Loucy (cell line): Measurements from ENCODE around the gene PCBD1.

ENCODE experiments used
- H2AFZ ChIP-seq: fragments of 200-600 bp; sonication (generic); 2 replicates; pipeline ENCODE4 v1.6.0; 2016; ENCODE audit warnings: antibody characterized with exemption, mild to moderate bottlenecking, low read length, moderate library complexity
- H3F3A ChIP-seq: fragments of 200-600 bp; 2 replicates; pipeline ENCODE4 v1.6.0; 2016; ENCODE audit warnings: antibody characterized with exemption, low read depth, mild to moderate bottlenecking
- H3K27me3 ChIP-seq: fragments of 200-600 bp; sonication (generic); 2 replicates; pipeline ENCODE4 v1.6.1; 2014; ENCODE audit warnings: low read length, mild to moderate bottlenecking; ENCODE audit not compliant: insufficient read depth, poor library complexity, severe bottlenecking
- H3K36me3 ChIP-seq: fragments of 200-600 bp; sonication (generic); 2 replicates; pipeline ENCODE4 v1.6.1; 2016; ENCODE audit warnings: low read length; ENCODE audit not compliant: insufficient read depth
- H3K4me1 ChIP-seq: fragments of 200-600 bp; sonication (generic); 2 replicates; pipeline ENCODE4 v1.5.1; 2014; ENCODE audit warnings: low read length, mild to moderate bottlenecking; ENCODE audit not compliant: insufficient read depth, poor library complexity, severe bottlenecking
- H3K4me2 ChIP-seq: fragments of 200-600 bp; sonication (generic); 2 replicates; pipeline ENCODE4 v1.6.0; 2014; ENCODE audit warnings: antibody characterized with exemption, low read length, low read depth, mild to moderate bottlenecking; ENCODE audit not compliant: poor library complexity, severe bottlenecking
- H3K4me3 ChIP-seq: fragments of 200-600 bp; sonication (generic); 2 replicates; pipeline ENCODE4 v1.5.1; 2014; ENCODE audit warnings: low read length, mild to moderate bottlenecking, mixed read lengths; ENCODE audit not compliant: poor library complexity, severe bottlenecking
- H3K79me2 ChIP-seq: fragments of 200-600 bp; sonication (generic); 2 replicates; pipeline ENCODE4 v1.6.1; 2014; ENCODE audit warnings: low read length; ENCODE audit not compliant: insufficient read depth
- H3K9ac ChIP-seq: fragments of 200-600 bp; sonication (generic); 2 replicates; pipeline ENCODE4 v1.6.0; 2014; ENCODE audit warnings: mild to moderate bottlenecking, low read depth, low read length, moderate library complexity; ENCODE audit not compliant: poor library complexity, severe bottlenecking
- H3K9me2 ChIP-seq: fragments of 200-600 bp; sonication (generic); replicated peaks from 2 replicates; pipeline ENCODE4 v1.6.1; 2016; ENCODE audit warnings: low read depth, low read length, mixed read lengths
- H3K9me3 ChIP-seq: fragments of 200-600 bp; sonication (generic); 2 replicates; pipeline ENCODE4 v1.6.1; 2014; ENCODE audit warnings: mild to moderate bottlenecking, antibody characterized with exemption, low read length, low read depth; ENCODE audit not compliant: insufficient read depth
- H4K20me1 ChIP-seq: fragments of 200-600 bp; sonication (generic); 2 replicates; pipeline ENCODE4 v1.6.0; 2014; ENCODE audit warnings: antibody characterized with exemption, low read length, mild to moderate bottlenecking; ENCODE audit not compliant: insufficient read depth, poor library complexity, severe bottlenecking
- EZH2phosphoT487 ChIP-seq: fragments of 200-600 bp; IDR thresholded peaks from 2 replicates; pipeline ENCODE4 v1.6.1; 2018; ENCODE audit warnings: antibody characterized with exemption, mild to moderate bottlenecking, moderate library complexity, borderline replicate concordance
- TF ChIP-seq, protein P1 (sequence below): fragments of 200-600 bp; sonication (generic); conservative IDR thresholded peaks from 2 replicates; pipeline ENCODE4 v1.5.1; 2014; ENCODE audit warnings: mild to moderate bottlenecking, antibody characterized with exemption, low read length

The PCBD1 gene

DNA sequence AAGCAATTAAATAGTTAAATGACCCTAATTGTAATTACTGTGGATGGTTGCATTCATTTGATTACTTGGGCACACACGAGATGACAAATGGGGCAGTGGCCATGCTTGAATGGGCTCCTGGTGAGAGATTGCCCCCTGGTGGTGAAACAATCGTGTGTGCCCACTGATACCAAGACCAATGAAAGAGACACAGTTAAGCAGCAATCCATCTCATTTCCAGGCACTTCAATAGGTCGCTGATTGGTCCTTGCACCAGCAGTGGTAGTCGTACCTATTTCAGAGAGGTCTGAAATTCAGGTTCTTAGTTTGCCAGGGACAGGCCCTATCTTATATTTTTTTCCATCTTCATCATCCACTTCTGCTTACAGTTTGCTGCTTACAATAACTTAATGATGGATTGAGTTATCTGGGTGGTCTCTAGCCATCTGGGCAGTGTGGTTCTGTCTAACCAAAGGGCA is 8.3 kb downstream of the PCBD1 start:
- TF ChIP-seq, protein P1, sequence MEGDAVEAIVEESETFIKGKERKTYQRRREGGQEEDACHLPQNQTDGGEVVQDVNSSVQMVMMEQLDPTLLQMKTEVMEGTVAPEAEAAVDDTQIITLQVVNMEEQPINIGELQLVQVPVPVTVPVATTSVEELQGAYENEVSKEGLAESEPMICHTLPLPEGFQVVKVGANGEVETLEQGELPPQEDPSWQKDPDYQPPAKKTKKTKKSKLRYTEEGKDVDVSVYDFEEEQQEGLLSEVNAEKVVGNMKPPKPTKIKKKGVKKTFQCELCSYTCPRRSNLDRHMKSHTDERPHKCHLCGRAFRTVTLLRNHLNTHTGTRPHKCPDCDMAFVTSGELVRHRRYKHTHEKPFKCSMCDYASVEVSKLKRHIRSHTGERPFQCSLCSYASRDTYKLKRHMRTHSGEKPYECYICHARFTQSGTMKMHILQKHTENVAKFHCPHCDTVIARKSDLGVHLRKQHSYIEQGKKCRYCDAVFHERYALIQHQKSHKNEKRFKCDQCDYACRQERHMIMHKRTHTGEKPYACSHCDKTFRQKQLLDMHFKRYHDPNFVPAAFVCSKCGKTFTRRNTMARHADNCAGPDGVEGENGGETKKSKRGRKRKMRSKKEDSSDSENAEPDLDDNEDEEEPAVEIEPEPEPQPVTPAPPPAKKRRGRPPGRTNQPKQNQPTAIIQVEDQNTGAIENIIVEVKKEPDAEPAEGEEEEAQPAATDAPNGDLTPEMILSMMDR: peak; percentile 94
- no peak for TF ChIP-seq EZH2phosphoT487
- no peak overlapping the region for H3K4me2 ChIP-seq

DNA sequence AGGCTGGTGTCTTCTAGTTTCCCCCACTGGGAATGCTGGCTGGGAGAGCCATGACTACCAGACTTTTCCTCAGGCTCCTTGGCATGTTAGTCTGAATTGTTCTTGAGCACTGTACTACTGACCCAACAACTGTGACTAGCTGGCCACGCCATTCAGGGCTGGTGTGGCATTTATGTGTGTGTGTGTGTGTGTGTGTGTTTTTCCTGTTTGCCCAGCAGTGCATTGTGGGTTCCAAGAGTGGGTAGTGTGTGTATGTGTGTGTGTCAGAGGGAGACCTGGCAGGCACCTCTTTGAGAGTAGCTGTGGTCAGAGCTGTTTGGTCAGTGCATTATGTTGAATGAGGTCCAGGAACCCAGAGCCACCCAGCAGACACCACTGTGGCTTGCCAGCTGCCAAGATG is 9.2 kb downstream of the PCBD1 start:
- Histone ChIP-seq H3K79me2 (no peaks in the 10 kb centered on the region), H3K27me3 (no peaks in the 10 kb centered on the region), H3K4me3 (no peak overlapping the region), H3K4me1 (peaks cover 4% of the 10 kb centered on the region), H3K9me3 (no peaks in the 10 kb centered on the region), H3K9me2 (no peaks in the 10 kb centered on the region), H3K36me3 (no peaks in the 10 kb centered on the region; the same call in 1 of the 2 replicates), H2AFZ (no peak overlapping the region), H3K4me2 (no peak overlapping the region), H3K9ac (no peak overlapping the region), H3F3A (no peaks in the 10 kb centered on the region), H4K20me1 (no peaks in the 10 kb centered on the region)
- TF ChIP-seq, protein P1: no peak
- no peak for TF ChIP-seq EZH2phosphoT487

More for the DNA sequence above, 8.3 kb downstream of the PCBD1 start:
- no peak overlapping the region for H3K4me3 ChIP-seq
- no peak overlapping the region for H2AFZ ChIP-seq
- H3K4me1 ChIP-seq: peaks cover 4% of the 10 kb centered on the region
- no peaks in the 10 kb centered on the region for H3K79me2 ChIP-seq
- H3K9me3 ChIP-seq: no peaks in the 10 kb centered on the region
- H4K20me1 ChIP-seq: no peaks in the 10 kb centered on the region
- H3F3A ChIP-seq: no peaks in the 10 kb centered on the region
- no peaks in the 10 kb centered on the region; the same call in 1 of the 2 replicates for H3K36me3 ChIP-seq
- H3K27me3 ChIP-seq: no peaks in the 10 kb centered on the region
- H3K9ac ChIP-seq: no peak overlapping the region
- no peaks in the 10 kb centered on the region for H3K9me2 ChIP-seq

DNA sequence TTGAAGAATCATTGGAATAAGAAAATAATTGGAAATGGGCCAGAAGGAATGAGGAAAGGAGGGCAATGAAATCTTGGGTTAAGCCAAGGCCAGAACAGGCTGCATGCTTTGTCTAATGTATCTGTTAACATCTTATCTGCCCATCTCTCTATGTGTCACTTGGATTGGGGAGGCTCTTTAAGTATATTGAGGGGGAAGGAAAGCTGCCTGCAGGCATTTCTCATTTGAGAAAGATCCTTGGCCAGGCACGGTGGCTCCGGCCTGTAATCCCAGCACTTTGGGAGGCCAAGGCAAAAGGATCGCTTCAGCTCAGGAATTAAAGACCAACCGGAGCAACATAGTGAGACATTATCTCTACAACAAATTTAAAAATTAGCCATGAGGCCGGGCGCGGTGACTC is 14.3 kb downstream of the PCBD1 start:
- Histone ChIP-seq H3K4me3 (no peak overlapping the region), H3K36me3 (no peaks in the 10 kb centered on the region; the same call in 1 of the 2 replicates)

More for the DNA sequence above, 14.3 kb downstream of the PCBD1 start:
- no peaks in the 10 kb centered on the region for H3K9me2 ChIP-seq
- no peak overlapping the region for H3K4me2 ChIP-seq
- no peaks in the 10 kb centered on the region for H4K20me1 ChIP-seq
- H3K9me3 ChIP-seq: no peaks in the 10 kb centered on the region
- peaks cover 2% of the 10 kb centered on the region for H3K4me1 ChIP-seq
- no peak overlapping the region for H3K9ac ChIP-seq
- TF ChIP-seq, protein P1: no peak
- no peak for TF ChIP-seq EZH2phosphoT487
- H3K27me3 ChIP-seq: no peaks in the 10 kb centered on the region
- no peak overlapping the region for H2AFZ ChIP-seq
- no peaks in the 10 kb centered on the region for H3K79me2 ChIP-seq
- no peaks in the 10 kb centered on the region for H3F3A ChIP-seq
